Parathyroid adenoma (tissue), 2 donors: Measurements from ENCODE around the gene PCDHGA4.
"Not testable (repeated sequence)": the region's sequence is repeated elsewhere in the genome, so short reads cannot be mapped to it uniquely, and the experiment has no call there.

Source experiments
- H2AFZ ChIP-seq: fragments of 300-600 bp; sonication (generic); one replicate; pipeline ENCODE4 v1.7.0; 2017; ENCODE audit warnings: antibody characterized with exemption, mild to moderate bottlenecking
- H3K27ac ChIP-seq: fragments of 300-600 bp; sonication (generic); one replicate; pipeline ENCODE4 v1.7.0; 2017
- H3K27me3 ChIP-seq: fragments of 300-600 bp; sonication (generic); one replicate; pipeline ENCODE4 v1.7.0; 2017; ENCODE audit warnings: low read length; ENCODE audit not compliant: control insufficient read depth, insufficient read depth
- H3K36me3 ChIP-seq: fragments of 300-600 bp; sonication (generic); one replicate; pipeline ENCODE4 v1.7.0; 2017; ENCODE audit warnings: low read length; ENCODE audit not compliant: control insufficient read depth, insufficient read depth
- H3K4me1 ChIP-seq: fragments of 300-600 bp; sonication (generic); one replicate; pipeline ENCODE4 v1.7.0; 2017; ENCODE audit warnings: control low read depth
- H3K4me2 ChIP-seq: fragments of 300-600 bp; sonication (generic); one replicate; pipeline ENCODE4 v1.7.0; 2017; ENCODE audit warnings: low read length
- H3K4me3 ChIP-seq: fragments of 300-600 bp; sonication (generic); one replicate; pipeline ENCODE4 v1.7.0; 2017; ENCODE audit warnings: low read depth, low read length
- H3K79me2 ChIP-seq: fragments of 300-600 bp; sonication (generic); one replicate; pipeline ENCODE4 v1.7.0; 2017; ENCODE audit warnings: control low read depth
- H3K9ac ChIP-seq: fragments of 300-600 bp; sonication (generic); one replicate; pipeline ENCODE4 v1.7.0; 2017; ENCODE audit warnings: mild to moderate bottlenecking
- H3K9me3 ChIP-seq: fragments of 300-600 bp; sonication (generic); one replicate; pipeline ENCODE4 v1.7.0; 2017; ENCODE audit warnings: low read length; ENCODE audit not compliant: control insufficient read depth
- TF ChIP-seq, protein P1 (sequence below): fragments of 300-600 bp; sonication (generic); IDR thresholded peaks from one replicate; pipeline ENCODE4 v1.7.0; 2017; ENCODE audit warnings: antibody characterized with exemption, mild to moderate bottlenecking
- donor health status: primary hyperparathyroidism.

PCDHGA4 gene

GRCh38 chr5:141393267-141393666 is 38.4 kb downstream of the PCDHGA4 start:
- Histone ChIP-seq H3K4me3 (no peak overlapping the region), H3K9me3 (no peaks in the 10 kb centered on the region), H3K4me2 (no peak overlapping the region)

DNA sequence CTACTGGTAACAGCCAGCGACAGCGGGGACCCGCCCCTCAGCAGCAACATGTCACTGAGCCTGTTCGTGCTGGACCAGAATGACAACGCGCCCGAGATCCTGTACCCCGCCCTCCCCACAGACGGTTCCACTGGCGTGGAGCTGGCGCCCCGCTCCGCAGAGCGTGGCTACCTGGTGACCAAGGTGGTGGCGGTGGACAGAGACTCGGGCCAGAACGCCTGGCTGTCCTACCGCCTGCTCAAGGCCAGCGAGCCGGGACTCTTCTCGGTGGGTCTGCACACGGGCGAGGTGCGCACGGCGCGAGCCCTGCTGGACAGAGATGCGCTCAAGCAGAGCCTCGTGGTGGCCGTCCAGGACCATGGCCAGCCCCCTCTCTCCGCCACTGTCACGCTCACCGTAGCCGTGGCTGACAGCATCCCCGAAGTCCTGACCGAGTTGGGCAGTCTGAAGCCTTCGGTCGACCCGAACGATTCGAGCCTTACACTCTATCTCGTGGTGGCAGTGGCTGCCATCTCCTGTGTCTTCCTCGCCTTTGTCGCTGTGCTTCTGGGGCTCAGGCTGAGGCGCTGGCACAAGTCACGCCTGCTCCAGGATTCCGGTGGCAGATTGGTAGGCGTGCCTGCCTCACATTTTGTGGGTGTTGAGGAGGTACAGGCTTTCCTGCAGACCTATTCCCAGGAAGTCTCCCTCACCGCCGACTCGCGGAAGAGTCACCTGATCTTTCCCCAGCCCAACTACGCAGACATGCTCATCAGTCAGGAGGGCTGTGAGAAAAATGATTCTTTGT is 39.8 kb downstream of the PCDHGA4 start:
- H2AFZ ChIP-seq, H3K79me2 ChIP-seq, H3K4me2 ChIP-seq, H3K9me3 ChIP-seq, H3K36me3 ChIP-seq, H3K27ac ChIP-seq, H3K9ac ChIP-seq, H3K4me3 ChIP-seq, H3K4me1 ChIP-seq, H3K27me3 ChIP-seq: not testable (repeated sequence)

More at GRCh38 chr5:141393267-141393666, 38.4 kb downstream of the PCDHGA4 start:
- Histone ChIP-seq H2AFZ (no peak overlapping the region), H3K36me3 (peaks cover 3% of the 10 kb centered on the region), H3K27me3 (no peaks in the 10 kb centered on the region), H3K79me2 (no peaks in the 10 kb centered on the region), H3K9ac (no peak overlapping the region), H3K27ac (no peak overlapping the region), H3K4me1 (no peaks in the 10 kb centered on the region)
- TF ChIP-seq, protein P1, sequence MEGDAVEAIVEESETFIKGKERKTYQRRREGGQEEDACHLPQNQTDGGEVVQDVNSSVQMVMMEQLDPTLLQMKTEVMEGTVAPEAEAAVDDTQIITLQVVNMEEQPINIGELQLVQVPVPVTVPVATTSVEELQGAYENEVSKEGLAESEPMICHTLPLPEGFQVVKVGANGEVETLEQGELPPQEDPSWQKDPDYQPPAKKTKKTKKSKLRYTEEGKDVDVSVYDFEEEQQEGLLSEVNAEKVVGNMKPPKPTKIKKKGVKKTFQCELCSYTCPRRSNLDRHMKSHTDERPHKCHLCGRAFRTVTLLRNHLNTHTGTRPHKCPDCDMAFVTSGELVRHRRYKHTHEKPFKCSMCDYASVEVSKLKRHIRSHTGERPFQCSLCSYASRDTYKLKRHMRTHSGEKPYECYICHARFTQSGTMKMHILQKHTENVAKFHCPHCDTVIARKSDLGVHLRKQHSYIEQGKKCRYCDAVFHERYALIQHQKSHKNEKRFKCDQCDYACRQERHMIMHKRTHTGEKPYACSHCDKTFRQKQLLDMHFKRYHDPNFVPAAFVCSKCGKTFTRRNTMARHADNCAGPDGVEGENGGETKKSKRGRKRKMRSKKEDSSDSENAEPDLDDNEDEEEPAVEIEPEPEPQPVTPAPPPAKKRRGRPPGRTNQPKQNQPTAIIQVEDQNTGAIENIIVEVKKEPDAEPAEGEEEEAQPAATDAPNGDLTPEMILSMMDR: no peak

DNA sequence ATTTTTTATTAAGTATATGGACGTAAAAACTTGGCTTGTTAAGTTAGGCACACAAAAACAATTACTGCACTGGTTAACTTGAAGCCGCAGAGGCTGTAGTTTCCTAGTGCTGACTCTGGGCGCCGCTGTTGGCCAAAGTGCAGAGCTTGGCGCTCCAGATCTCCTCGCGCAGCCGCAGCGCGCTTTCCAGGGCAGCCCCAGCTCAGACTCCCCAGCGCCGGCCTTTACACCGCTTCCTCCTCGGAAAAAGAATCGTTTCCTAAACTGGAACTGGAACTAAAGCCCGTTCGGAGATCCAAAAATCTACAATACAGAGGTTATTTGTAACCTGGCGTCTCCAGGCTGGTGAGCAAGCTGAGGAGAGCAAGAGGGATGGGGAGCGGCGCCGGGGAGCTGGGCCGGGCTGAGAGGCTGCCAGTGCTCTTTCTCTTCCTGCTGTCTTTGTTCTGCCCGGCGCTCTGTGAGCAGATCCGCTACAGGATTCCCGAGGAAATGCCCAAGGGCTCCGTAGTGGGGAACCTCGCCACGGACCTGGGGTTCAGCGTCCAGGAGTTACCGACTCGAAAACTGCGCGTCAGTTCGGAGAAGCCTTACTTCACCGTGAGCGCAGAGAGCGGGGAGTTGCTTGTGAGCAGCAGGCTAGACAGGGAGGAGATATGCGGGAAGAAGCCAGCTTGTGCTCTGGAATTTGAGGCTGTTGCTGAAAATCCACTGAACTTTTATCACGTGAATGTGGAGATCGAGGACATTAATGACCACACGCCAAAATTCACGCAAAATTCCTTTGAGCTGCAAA is 43.1 kb downstream of the PCDHGA4 start, which contains the start of gene PCDHGB5:
PCDHGB5 (plus strand) TSS at position 192 of the 796 bp plus-strand sequence; CDS start at position 373, 181 bp downstream.
- Histone ChIP-seq H3K27ac (peak within 1 kb of the TSS; percentile 60), H3K4me3 (peak within 1 kb of the TSS; percentile 41)
- not testable (repeated sequence) for H3K79me2 ChIP-seq, H3K4me1 ChIP-seq, H3K4me2 ChIP-seq, H2AFZ ChIP-seq, H3K27me3 ChIP-seq, H3K9me3 ChIP-seq, H3K9ac ChIP-seq, H3K36me3 ChIP-seq
- TF ChIP-seq, protein P1: peak; percentile 44

DNA sequence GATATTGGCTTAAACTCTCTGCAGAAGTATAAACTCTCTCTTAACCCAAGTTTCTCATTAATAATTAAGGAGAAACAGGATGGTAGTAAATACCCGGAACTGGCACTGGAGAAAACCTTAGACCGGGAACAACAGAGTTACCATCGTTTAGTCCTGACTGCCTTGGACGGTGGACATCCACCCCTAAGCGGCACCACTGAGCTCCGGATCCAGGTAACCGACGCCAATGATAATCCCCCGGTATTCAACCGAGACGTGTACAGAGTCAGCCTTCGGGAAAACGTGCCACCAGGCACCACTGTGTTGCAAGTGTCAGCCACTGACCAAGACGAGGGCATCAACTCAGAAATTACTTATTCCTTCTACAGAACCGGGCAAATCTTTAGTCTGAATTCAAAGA is 43.8 kb downstream of the PCDHGA4 start:
- Histone ChIP-seq H3K36me3 (no peaks in the 10 kb centered on the region), H3K9me3 (peaks cover 5% of the 10 kb centered on the region)
- TF ChIP-seq, protein P1: no peak

DNA sequence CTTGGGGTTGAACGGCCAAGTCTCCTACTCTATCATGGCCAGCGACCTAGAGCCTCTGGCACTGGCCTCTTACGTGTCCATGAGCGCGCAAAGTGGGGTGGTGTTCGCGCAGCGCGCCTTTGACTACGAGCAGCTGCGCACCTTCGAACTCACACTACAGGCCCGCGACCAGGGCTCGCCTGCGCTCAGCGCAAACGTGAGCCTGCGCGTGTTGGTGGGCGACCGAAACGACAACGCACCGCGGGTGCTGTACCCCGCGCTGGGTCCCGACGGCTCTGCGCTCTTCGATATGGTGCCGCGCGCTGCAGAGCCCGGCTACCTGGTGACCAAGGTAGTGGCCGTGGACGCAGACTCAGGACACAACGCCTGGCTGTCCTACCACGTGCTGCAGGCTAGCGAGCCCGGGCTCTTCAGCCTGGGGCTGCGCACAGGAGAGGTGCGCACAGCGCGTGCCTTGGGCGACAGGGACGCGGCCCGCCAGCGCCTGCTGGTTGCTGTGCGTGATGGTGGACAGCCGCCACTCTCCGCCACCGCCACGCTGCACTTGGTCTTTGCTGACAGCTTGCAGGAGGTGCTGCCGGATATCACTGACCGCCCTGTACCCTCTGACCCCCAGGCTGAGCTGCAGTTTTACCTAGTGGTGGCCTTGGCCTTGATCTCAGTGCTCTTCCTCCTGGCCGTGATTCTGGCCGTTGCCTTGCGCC is 44.9 kb downstream of the PCDHGA4 start:
- Histone ChIP-seq H3K4me2 (no peak overlapping the region), H3K4me1 (no peaks in the 10 kb centered on the region), H3K27me3 (no peaks in the 10 kb centered on the region), H3K9ac (no peak overlapping the region), H3K4me3 (no peak overlapping the region), H3K36me3 (no peaks in the 10 kb centered on the region), H2AFZ (no peak overlapping the region), H3K9me3 (peaks cover 9% of the 10 kb centered on the region), H3K79me2 (no peaks in the 10 kb centered on the region), H3K27ac (no peak overlapping the region)
- TF ChIP-seq, protein P1: no peak

More for the DNA sequence above, 43.8 kb downstream of the PCDHGA4 start:
- Histone ChIP-seq H3K9ac (no peak overlapping the region), H2AFZ (no peak overlapping the region), H3K4me1 (no peaks in the 10 kb centered on the region), H3K4me3 (no peak overlapping the region), H3K4me2 (no peak overlapping the region), H3K27me3 (no peaks in the 10 kb centered on the region), H3K79me2 (no peaks in the 10 kb centered on the region), H3K27ac (no peak overlapping the region)
